Right renal cortex interstitium (tissue), 3 donors: ENCODE results near the gene CCR5AS.
"Not testable (repeated sequence)": the region's sequence is repeated elsewhere in the genome, so short reads cannot be mapped to it uniquely, and the experiment has no call there.

Experiments used
- DNase-seq, 3 donors: peaks; one replicate each; pipeline ENCODE4 v3.0.0-alpha.2; 2013; ENCODE audit warnings: low read depth in 3 of 3, low spot score in 2 of 3

Gene CCR5AS

DNA sequence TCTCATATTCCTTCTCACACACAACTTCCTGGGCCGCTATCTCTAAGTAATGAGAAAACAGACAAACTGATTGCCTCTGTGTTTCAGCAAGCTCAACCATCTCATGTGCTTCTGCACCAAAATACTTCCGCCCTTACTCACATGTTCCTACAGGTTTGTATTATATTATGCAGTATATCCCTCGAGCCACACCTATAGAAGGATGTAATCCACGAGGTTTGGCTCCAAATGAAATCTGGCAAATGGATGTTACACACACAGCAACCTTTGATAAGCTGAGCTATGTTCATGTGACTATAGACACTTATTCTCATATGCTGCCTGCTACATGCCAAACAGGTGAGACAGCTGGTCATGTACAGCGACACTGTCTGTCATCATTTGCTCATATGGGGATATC lies 22.8 kb upstream of the CCR5AS start:
- DNase-seq = no peak

DNA sequence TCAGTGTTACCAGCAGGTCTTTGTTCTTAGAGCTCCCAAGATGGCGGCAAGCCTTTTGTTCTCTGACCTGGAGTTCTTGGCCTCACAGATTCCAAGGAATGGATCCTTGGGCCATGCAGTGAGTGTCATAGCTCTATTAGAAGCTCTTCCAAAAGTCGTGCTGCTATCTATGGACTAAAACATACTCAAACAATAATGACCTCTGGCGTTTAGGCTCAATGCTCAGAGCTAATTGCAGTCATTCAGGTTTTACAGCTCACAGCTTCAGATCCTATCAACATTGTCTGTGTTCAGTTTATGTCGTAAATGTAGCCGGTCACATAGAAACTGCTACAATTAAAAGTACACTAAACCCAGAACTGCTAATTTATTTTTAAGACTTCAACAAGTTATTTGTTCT lies 22.4 kb upstream of the CCR5AS start:
- DNase-seq = no peak

DNA sequence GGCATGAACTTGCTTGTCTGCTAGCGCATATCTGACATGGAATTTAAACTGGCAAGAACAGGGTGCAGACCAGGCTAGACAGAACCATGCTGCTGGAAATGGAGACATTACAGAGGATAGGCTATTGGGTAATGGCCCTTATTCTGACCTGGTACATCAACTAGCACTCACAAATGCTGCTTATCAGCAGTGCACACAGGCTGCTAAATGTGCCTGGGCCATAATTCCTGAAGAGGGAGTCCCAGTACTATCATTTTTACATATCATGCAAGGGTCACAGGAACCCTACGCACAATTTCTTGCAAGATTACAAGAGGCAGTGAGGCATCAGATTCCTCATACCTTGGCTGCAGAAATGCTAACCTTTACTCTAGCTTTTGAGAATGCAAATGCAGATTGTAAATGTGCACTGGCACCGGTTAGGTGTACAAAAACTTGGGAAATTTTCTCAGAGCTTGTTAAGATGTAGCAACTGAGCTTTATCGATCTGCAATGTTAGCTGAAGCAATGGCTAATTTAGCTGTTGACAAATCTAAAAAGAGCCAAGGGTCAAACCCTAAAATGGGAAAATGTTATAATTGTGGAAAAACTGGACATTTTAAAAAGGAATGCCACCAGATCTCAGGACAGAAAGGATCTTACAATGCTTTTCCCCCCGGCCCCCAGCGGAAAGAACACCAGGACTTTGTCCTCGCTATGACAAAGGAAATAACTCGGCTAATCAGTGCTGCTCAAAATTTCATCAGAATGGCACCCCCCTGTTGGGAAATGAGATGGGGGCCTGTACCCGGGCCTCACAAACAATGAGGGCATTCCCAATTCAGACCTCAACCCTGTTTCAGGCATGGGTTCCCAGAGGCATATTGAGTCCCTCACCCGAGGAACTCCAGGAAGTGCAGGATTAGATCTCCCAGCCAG lies 21.3 kb upstream of the CCR5AS start:
- DNase-seq = no peak

DNA sequence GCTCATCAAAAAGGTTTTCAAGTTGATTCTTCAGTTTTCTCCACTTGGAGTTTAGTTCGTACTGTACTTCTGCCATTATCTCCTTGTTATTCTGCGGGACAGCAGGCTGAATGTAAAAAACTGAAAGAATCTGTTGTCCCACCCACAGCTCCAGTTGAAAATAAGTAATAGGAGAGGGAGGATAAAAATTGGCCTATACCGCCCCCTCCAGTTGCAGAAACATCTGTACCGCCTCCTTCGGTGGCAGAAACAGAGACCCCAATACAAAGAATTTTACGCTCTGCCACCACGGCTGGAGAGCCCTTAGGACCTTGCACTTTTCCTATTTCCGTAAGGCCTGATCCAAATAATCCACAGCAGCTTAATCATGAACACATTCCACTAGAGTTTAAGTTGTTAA lies 20.5 kb upstream of the CCR5AS start:
- DNase-seq = not testable (repeated sequence)

DNA sequence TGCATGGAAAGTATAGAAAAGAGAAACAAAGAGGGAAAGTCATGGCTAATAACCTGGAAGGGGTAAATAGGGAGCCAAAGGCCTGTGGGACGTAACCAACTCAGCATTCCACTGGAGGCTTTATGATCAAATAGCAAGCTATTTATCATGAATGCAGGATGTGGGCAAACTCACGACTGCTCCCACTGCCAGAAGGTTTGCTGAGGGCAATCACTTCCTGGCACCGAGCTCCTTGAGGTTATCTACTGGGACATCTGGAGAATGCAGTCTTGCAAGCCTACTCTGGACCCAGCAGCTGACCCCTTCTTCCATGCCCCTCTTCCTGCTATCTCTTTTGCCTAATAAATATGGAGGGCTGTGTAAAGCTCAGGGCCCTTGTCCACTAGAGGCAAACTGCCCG lies 19.6 kb upstream of the CCR5AS start:
- not testable (repeated sequence) for DNase-seq

DNA sequence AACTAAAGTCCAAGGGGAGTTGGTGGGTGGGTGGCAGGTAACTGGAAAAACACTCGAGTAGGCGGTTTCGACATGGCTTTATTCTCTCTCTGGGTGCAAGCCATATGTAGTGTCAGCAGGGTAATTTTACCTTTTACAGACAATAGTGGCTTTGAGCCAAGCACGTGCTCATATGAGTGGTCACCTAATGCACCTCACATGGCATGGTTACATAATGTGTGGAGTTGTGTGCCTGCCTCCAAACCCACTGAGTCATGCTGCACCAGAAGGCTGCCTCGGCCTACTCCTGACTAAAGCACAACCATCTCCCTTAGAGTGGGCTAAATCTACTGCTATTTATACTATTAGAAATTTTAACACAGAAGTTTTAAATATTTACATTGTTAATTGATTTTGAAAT lies 16.7 kb upstream of the CCR5AS start:
- DNase-seq = no peak

DNA sequence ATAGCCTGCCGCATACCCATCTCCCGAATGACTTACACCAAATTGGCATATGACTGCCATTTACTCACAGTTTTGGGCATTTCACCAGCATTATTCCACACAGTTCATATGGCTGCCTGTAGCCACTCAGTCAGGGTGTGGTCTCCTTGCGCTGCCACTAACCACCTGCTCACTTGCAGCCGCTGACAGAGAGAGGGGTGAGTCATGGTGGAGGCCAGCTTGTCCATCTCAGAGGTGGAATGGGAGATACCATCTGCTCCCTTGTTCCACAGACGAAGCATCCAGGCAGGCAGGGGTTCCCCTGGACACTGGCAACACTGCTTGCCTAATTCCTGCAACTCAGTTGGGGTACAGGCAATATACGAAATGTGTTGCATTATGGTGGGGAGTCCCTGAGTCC lies 15.8 kb upstream of the CCR5AS start:
- DNase-seq = no peak

DNA sequence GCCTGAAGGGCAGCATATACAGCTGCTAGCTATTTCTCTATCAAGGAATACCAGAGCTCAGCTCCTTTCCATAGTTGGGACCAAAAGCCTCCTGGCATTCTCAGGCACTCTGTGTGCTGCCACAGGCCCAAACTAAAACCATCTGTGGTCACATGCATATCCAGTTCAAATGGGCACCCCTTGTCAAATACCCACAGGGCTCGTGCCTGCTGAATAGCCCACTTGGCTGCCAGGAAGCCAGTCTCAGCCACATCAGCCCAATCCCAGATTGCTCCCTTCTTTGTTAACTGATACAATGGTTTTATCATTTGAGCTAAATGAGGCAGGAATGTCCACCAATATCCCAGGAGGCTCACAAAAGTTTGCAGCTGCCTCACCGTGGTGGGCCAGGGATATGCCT lies 14.1 kb upstream of the CCR5AS start:
- DNase-seq = no peak

DNA sequence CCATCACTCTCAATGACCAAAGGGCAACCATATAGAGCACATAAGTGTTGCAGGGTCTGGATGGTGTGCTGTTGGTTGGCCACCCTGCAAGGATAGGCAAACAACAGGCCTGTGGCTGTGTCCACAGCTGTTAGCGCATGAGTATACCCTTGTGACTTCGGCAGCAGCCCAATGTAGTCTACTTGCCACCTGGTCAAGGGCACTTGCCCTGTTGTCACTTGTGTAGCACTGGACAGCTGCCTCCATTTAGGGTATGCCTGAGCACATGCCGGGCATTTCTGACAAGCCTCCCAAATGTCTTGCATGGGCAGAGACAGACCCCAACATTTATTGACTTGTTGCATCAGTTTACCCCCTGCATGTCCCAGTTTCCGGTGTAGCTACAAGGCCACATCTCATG lies 12.9 kb upstream of the CCR5AS start:
- DNase-seq = no peak

DNA sequence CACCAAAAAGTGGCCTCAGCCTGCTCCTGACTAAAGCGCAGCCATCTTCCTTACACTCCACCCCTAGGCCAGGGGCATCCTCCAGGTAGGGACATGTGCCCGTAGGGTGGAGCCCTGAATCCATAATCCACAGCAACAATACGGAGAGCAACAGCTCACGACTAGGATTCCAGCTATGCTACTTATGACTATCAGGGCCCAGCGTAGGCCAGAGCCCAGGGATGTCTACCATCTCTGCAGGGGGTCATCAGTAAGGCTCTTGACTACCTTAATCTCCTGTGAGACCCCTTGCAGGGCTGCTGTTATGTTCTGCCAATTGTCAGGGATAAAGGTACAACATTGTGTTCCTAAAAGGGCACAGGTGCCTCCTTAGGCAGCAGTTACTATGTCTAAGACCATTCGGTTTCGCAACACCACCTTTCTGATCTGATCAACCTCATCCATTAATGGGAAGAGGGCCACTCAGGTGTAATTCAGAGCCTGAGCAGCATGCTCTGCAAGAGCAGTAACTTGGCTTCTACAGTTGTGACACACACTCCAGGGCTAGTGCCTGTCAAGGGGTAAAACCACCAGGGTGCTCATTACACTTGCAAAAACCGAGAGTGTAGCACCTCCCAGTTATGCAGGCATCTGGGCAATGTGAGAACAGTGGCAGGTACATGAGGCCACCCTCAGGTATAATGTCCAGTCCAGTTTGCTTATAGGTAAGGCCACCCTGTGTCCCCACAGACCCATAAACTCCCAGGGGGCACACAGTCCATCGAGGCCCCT lies 11.2 kb upstream of the CCR5AS start:
- no peak for DNase-seq

DNA sequence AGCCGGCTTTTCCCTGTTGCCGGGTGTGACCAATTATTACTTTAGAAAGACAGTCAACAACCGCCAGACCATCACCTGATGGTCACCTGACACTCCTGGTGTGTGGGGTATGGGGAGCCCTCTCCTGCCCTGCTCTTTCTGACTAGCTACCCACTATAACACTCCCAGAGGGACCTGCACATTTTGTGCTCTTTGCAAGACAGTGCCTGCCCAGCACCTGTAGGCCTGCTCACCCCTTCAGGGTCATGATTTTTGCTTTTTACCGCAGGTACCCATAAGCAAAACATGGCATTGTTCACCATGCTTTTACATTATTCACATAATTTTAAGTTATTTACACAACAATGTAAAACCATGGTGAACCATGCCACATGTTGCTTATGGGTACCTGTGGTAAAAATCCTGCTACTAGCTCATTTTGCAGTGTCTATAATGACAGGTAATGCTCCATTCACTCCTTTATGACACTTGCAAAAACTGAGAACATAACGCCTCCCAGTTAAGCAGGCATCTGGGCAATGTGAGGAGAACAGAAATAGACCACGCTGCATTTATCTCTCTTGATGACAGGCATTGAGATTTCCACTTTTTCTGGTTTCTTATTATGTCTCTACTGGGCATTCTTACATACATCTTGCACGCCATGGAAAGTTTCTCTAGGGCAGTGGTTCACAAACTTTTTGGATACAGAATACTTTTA lies 10.1 kb upstream of the CCR5AS start:
- DNase-seq = no peak

DNA sequence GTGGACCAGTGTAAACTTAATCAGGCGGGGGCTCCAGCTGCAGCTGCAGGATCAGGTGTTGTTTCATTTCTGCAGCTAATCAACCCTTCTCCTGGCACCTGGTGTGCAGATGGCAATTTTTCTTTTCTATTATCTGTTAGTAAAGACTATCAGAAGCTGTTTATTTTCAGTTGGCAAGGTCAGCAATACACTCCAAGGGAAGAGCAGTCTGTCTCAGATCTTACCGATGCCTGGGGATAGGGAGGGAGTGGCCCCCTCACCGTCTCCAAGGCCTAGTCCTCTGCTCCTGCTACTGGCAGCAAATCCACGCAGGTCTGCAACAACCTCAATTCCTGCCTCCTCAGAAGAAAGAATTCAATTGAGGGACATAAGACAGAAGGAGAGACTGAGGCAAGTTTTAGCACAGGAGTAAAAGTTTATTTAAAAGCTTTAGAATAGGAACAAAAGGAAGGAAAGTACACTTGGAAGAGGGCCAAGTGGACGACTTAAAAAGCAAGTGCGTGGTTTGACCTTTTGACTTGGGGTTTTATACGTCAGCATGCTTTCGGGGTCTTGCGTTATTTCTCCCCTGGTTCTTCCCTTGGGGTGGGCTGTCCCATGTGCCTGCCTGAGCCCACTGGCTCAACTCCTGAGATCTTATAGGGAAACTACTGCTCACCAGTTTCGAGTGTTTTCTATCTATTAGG lies 9.4 kb upstream of the CCR5AS start:
- DNase-seq = no peak

DNA sequence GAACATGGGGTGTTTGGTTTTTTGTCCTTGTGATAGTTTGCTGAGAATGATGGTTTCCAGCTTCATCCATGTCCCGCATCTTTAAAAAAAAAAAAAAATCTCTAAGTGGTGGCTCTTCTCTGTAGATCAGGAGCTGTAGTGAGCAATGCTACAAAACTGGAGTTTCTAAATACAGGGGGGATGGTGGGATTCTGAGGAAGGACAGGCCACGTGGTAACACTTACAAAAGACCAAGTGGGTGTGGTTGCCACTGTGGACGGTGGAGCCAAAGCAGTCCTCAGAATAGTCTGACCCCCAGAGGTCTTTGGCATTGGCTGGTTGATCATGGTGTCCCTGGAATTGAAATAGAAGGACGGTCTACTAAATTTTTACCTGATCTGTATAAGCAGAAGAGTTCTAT lies 7.9 kb upstream of the CCR5AS start:
- DNase-seq = no peak

DNA sequence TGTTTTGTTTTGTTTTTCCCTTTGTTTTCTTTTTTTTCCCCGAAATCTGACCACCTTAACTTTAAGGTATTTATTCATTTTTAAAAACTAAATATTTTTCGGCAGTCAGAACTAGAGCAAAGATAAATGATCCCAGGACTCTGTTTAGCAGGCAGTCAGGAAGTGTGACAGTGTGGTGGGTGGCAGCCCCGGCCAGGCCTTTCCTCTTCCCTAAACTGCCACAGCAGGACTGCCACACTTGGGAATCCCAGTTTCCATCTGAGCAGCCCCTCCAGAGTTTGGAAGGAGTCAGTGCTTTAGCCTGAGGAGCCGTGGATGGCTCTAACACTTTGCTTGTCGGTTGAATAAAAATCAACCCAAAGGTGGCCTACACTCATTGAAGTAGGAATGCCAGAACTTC lies 7.1 kb upstream of the CCR5AS start:
- DNase-seq = no peak

DNA sequence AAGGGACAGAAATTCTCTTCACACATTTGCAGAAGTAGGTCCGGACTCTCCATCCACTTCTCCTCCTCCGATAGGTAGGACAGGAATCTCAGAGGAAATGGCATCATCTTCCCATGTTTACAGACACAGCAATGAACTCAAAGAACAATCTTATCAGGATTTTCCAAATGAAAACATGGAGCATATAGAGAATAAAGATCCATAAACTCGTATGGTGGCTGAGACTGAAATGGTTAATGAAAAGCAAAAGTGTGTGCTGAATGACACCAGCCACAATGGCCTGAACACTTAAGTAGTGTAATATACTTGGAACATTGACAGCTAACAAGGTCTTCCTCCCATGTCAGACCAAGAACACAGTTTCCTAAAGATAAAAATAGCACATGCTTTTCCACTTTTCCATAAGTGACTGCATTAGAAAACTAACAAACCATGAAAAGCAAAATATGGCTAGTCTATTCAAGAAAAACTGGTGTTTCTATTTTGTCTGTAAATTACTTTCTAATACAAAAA lies 6.0 kb upstream of the CCR5AS start:
- DNase-seq = no peak

DNA sequence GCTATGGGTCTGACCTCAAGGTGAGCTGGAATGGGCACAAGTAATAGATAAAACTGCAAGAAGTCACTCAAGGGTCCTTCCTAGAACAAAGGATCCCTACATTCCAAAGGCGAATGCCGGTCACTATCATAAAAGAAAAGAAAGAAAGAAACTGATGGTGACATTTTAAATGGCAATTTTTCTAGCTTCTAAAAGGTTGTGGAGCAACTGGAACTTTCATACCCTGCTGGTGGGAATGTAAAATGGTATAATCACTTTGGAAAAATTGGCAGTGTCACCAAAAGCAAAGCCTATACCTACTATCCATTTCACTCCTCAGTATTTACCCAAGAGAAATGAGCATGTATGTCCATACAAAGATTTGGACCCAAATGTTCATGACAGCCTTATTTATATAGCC lies 4.4 kb upstream of the CCR5AS start:
- no peak for DNase-seq

DNA sequence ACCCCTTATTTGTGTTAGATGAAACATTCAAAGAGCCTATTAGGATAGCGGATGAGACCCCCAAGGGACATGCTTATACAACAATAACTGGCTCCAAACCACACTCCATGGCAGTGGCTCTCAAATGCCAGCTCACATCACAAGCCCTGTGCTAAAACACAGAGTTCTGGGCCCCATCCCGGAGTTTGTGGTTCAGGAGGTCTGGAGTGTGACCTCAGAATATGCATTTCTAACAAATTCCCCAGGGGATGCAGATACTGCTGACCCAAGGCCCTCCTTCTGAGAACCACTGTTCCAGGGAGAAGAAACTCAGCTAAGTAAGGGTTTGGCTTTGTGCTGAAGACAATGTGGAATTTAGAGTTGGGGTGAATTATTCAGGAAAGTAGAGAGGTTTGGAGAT lies 3.8 kb upstream of the CCR5AS start:
- no peak for DNase-seq

DNA sequence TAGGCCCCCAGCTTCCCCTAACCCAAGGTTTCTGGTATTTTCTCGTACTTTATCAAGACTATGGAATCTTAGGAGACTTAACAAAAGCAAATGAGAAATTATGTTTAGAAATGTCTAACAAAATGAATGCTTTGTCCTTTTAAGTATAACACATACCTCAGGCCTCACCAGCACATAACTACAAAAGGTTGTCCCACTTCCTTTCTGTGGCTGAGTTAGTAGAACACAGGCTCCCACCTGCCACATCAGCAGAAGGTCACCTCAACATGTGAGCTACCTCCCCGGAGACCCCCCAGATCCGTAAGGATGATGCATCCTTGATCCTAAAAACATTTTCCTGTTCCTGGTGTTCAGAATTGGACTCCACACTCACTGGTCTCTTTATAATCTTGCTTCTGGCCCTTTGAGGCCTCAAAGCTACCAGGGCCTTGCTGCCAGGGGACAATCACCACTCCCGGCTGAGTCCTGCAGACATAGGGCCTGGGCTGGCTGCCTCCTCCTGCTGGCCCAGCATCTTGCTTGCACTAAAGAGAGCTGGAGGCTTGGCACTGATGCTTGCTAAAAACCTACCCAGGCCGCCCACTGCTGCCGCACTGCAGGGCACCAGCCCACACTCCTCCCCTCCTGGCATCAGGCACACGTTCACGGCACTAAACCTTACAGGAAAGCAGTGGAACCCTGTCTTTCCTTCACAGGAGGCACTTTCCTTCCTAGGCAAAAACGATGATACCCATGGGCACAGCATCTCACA lies 3.0 kb upstream of the CCR5AS start:
- DNase-seq = no peak

DNA sequence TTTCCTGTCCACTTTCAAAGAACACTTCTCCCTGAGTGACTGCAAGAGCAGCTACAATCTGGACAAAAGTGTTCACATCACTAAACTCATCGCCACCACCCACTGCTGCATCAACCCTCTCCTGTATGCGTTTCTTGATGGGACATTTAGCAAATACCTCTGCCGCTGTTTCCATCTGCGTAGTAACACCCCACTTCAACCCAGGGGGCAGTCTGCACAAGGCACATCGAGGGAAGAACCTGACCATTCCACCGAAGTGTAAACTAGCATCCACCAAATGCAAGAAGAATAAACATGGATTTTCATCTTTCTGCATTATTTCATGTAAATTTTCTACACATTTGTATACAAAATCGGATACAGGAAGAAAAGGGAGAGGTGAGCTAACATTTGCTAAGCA lies 2.0 kb upstream of the CCR5AS start:
- DNase-seq = no peak

DNA sequence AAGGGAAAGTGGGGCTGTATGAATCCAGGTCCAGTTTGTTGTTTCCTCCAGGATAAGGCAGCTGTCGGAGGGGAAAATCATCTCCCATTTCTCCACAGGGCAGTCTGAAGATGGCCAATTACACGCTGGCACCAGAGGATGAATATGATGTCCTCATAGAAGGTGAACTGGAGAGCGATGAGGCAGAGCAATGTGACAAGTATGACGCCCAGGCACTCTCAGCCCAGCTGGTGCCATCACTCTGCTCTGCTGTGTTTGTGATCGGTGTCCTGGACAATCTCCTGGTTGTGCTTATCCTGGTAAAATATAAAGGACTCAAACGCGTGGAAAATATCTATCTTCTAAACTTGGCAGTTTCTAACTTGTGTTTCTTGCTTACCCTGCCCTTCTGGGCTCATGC lies 1.1 kb upstream of the CCR5AS start:
- no peak for DNase-seq
